GM19023 (cell line): ENCODE measurements around the gene KCNIP1.

ENCODE experiments used
- ATAC-seq: cut with Tn5 transposase; IDR thresholded peaks from one replicate; pipeline ENCODE4 v1.9.1; 2021; ENCODE audit warnings: mild to moderate bottlenecking, moderate library complexity; ENCODE audit not compliant: unreplicated experiment

The KCNIP1 gene

DNA sequence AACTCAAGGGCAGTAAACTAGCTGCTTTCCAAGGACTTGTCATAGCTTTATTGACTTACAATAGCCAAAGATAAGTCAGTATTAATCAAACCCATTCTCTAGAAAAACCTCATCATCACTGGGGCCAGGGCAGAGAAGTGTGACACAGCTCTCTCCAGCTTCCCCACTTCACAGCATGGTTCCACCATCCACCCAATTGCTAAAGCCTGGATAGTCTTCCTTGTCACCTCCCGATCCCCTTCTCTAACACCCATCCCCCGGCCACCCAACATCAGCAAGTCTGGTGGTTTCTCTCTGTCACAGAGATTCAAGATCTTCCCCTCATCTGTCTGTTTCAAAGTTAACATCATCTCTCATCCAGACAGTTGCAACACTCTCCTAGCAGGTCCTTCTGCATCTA lies 191.1 kb downstream of the KCNIP1 start:
- ATAC-seq = no peak

DNA sequence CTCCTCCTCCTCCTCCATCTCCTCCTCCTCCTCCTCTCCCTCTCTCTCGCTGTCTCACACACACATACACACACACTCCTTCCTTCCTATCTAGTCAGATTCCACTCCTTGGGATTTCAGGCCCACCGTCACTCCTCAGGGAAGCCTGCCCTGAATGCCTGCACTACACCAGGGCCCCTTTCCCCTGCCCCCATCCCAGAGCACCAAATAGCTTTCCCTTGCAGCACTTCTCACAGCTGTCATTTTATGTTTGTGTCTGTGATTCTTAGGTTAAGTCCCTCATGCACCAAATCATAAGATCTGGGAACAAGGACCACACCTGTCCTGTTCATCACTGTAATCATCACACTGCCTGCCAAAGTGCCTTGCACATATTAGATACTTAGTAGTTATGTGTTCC lies 193.2 kb downstream of the KCNIP1 start:
- ATAC-seq = no peak

DNA sequence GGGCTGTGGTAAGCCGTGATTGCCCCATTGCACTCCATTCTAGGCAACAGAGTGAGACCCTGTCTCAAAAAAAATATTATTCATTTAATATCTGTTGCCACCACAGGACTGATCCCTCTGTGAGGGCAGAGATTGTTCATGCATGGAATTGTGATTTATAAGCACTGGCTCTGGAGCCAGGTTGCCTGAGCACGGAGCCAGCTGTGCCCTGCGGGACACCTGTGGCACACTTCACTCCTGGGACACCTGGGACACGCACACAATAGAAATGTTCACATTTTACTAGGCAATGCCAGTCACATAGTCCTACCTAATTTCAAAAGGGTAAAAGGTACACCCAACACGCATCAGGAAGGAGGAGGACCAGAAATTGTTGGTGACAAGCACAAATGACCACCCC lies 196.7 kb downstream of the KCNIP1 start:
- no peak for ATAC-seq

DNA sequence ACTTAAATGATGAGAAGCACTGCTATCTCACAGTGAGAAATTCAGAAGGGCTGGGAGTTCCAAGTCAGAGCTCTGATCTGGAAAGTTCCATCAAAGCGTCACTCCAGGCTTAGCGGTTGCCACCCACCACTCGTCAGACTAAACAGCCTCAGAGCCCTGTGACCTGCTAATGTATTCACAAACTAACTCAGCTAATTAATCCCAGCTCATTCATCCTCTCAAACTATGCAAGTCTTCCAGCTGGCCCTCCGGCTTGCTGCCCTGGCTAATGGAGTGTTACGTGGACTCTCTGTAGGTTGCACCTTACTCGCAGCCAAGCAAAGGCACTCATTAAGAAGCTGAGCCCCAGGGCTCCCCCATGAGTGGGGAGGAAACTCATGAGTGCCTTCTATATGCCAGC lies 197.5 kb downstream of the KCNIP1 start:
- ATAC-seq = no peak

DNA sequence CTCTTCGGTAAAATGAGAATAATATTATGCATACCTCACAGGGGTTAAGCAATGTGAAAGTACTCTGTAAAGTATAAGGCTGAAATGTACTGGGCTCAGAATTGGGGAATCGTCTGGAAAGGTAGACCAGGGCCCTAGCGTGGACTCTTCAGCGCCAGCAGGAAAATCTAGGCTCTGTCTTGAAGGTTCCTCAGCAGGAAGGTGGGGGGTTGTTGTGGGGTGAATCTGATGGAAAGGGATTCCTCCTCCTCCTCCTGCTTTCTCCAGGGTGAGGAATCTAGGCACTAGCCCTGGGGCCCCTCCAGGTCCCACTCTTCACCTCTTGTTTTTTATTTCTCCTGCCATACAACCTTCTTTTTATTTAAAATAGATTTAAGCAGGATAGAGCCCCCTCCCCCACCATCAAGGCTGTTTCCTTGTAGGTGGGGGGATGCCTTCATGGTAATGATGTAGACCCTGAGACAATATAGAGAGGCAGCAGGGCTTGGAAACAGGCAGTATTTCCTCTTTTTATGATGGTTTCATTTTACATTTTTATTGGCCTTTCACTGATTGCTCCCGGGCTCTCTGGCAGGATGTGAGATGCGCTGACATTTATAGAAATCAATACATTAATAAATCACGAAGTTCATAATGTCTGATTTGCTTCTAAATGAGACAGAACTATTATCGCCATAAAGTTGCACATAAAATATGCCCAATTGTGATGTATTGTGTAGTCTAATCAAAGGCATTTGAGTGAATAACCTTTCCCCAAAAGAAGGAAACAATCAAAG lies 200.8 kb downstream of the KCNIP1 start:
- no peak for ATAC-seq

DNA sequence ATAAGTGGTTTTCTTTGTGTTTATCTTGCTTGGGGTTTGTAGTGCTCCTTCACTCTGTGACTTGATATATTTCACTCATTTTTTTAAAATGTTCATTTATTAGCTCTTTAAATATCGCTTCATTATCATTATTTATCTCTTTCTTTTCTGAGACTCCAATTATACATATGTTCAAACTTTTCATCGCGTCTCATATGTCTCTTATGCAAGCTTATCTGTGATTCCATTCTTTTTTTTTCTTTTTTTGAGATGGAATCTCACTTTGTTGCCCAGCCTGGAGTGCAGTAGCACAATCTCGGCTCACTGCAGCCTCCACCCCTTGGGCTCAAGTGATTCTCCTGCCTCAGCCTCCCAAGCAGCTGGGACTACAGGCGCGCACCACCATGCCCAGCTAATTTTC lies 205.8 kb downstream of the KCNIP1 start:
- no peak for ATAC-seq

DNA sequence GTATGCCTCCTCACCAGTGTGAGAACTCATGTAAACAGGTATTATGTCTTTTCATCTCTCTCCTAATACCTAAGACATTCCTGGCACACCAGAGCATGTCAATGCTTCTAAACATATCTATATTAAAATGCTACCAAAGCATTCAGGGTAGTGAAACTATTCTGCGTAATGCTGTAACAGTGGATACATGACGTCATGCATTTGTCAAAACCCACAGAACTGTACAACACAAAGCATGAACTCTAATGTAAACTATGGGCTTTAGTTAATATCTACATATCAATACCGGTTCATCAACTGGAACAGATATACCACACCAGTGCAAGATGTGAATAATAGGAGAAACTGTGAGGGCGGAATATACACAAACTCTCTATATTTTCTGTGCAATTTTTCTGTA lies 207.5 kb downstream of the KCNIP1 start:
- ATAC-seq = no peak

DNA sequence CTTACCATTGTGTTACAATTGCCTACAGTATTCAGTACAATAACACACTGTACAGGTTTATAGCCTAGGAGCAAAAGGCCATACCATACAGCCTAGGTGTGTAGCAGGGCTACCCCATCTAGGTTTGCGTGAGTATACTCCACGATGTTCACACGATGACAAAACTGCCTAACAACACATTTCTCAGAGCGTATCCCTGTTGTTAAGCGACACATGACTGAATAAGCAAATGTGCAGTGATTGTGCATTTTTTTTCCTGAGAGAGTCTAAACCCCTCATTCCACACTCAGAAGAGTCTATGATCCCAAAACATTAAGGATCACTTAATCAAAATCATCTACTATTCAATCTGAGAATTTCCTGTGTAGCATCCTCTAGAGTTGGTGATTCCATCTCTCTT lies 211.3 kb downstream of the KCNIP1 start:
- no peak for ATAC-seq

DNA sequence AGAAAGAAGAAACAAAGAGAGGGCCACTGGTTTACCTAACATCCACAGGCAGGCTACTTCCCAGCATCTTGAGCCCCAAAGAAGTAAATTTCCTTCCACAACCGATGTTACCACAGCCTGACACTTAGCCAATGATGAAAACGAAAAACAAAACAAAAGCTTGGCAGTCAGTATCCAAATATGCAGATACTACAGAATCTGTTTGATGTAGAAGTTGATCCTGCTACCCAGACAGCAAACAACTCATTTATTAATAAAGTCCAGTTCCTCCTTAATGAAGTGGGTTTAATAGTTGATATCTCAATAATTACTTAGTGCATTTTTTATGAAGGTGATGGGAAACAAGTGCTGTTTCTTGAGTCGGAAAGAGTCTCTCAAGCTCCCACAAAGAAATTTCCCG lies 212.6 kb downstream of the KCNIP1 start:
- ATAC-seq = no peak

DNA sequence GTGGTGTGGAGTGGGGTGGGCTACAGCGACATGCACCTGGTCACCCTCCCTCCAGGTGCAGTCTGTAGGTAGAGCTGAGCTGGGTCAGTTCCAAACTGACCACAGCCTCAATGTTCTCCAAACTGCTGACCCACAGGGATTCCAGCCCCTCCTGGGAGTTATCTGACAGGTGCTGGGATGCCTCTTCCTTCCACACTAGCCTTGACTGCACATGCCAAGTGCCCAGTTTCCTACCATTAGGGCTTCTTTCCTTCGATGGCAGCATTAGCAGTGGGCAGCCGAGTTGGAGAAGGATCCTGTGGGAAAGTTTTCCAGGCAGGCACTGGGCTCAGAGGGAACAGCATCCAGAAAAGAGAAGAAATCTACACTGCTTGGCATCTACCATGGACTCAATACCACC lies 215.7 kb downstream of the KCNIP1 start:
- ATAC-seq = no peak

DNA sequence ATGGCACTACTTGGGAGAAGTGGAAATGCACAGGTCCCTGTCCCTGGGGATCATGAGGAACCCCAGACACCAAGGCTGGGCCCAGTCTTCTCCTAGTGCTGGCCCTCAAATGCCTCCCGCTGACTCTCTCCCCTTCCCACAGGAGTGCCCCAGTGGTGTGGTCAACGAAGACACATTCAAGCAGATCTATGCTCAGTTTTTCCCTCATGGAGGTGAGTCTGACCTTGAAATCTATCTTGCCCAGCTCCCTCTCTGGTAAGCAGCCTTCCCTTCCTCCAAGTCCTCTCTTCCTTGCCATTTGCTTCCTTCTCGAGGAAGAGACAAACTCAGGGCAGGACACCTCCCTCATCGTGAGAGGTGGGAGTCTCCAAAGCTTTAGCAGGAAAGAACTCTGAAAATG lies 216.4 kb downstream of the KCNIP1 start:
- ATAC-seq = no peak

DNA sequence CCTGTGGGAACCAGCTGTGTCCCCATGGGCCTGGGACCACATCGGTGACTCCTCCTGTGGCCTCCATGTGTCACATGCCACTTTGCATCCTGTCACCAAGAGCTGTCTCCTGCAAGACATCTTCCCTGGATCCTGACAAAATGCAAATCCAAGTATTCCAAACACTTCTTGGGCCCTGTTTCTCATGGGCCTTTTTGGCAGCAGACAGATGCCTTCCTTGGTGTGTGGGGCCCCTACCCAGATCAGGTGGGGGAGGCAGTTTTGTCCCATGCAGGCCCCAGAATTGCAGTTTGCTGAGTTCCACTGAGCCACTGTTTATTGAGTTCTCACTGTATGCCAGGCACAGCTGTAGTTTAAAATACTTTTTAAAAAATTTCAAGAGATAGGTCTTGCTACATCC lies 217.2 kb downstream of the KCNIP1 start:
- no peak for ATAC-seq

DNA sequence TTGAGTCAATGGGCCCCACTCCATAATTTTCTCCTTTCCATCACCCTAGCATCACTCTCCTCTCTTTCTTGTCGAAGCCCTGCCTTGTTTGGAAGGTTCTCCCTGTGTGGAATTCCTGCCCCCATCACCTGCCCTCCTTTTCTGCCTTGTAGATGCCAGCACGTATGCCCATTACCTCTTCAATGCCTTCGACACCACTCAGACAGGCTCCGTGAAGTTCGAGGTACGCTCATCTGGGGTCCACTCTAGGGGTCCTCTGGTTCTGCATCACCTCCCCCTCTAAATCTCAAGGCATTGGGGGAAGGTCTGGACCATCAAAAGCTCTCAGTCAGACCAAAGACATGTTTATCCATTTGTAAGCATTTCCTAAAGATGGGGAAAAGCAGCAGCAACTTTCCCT lies 217.9 kb downstream of the KCNIP1 start:
- no peak for ATAC-seq

DNA sequence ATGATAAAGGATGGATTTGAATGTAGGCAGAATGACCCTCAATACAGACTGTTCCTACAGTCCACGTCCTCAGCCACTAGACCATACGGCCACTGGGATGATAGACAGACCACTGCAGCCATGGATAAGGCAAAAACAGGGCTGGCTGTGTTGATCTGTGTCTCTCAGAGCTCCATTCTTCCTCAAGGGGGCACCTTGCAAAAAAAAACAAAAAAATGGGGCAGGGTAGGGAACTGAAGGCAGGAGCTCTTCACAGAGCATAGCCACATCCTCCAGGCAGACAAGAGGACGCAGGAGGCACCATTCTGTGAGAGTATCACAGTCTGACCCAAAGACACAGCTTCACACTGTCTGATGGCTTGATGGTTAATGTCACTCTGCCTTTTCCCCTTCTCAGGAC lies 218.5 kb downstream of the KCNIP1 start:
- ATAC-seq = no peak

DNA sequence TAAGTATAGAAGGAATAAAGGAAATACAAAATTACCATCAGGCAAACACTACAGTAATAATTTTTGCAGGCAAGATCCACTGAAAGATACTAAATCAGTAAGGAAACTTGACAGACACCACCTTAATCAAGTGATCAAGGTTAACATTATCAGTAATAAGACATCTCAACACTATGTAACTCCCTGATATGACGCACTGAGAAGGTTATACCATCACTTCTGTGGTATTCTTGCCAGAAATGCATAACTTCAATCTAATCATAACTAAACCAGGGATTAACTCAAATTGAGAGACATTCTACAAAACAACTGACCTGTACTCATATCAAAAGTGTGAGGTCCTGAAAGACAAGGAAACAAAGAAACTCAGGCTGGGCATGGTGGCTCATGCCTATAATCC lies 227.2 kb downstream of the KCNIP1 start:
- ATAC-seq = no peak

DNA sequence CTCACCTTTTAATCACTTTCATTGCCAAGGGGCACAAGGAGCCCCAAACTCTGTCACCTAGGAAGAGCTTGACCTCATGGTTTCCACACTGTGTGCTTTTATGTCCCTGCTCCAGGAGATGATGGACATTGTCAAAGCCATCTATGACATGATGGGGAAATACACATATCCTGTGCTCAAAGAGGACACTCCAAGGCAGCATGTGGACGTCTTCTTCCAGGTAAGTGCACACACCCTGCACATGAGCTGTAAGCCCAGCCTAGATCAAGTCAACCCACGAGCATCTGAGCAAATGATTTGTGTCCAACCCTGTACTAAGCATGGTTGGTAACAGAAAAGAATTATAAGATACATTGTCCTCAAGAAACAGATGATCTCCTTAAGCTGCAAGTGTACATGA lies 228.9 kb downstream of the KCNIP1 start:
- ATAC-seq = no peak

DNA sequence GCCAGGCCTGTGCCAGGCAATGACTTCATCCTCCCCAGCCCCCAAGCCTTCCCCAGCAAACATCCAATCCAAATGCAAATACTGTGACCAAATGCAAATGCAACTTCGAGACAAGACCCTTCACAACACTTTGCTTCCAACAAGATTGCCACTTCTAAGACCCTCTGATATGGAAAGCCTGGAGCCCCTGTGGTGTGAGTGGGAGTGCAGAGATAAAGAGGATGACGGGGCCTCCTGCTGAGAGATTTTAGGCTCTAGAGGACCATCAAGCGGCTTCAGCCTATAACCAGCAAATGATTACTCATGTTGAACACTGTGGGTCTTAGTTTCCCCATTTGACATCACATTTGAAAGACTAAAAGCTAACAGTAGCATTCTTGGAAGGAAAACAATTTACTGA lies 233.1 kb downstream of the KCNIP1 start:
- ATAC-seq = no peak

DNA sequence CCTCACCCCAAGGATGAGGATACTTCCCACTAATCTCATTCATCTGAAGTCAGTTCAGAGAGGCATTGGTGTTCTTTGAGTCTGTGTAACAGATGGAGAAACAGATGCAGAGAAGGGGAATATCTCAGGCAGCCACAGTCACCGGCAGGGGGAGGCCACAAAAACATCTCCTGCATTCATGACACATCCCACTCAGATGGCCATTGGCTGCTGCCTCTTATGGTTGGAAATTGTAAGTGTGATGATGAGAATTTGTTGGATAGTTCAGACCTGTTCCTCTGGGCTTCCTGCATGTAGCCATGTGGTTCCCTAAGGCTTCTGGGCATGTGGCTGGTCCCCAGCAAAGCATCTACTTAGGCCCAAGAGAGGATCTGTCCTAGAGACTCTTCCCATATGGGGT lies 233.8 kb downstream of the KCNIP1 start:
- no peak for ATAC-seq

DNA sequence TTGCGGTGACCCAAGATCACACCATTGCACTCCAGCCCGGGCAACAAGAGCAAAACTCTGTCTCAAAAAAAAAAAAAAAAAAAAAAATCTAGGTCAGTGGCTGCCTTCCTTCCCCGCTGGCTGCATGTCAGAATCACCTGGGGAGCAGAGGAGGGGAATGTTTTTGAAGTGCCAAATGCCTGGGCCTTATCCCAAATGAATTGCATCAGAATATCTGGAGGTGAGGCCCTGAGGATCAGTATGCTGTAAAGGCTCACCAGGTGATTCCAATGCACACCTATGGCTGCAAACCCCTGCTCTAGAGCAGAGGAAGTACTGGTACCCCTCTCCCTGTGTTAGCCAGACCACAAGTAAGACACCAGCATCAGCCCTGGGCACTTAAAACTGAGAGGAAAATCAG lies 235.0 kb downstream of the KCNIP1 start:
- ATAC-seq = no peak

DNA sequence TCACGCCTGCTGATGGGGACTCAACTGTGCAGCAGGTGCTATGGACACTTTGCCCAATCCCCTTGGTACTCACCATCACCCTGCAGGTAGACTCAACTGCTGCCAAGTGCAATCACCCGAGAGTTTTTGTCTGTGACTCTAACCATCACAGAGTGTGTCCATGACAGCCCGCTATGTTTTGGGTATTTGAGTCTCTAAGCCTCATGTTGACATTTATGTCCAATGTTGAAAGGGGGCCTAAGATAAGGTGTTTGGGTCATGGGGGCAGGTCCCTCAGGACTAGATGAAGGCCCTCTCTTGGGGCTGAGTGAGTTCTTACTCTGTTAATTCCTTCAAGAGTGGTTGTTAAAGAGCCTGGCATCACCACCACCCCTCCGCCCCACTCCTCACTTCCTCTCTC lies 235.6 kb downstream of the KCNIP1 start:
- ATAC-seq = no peak

DNA sequence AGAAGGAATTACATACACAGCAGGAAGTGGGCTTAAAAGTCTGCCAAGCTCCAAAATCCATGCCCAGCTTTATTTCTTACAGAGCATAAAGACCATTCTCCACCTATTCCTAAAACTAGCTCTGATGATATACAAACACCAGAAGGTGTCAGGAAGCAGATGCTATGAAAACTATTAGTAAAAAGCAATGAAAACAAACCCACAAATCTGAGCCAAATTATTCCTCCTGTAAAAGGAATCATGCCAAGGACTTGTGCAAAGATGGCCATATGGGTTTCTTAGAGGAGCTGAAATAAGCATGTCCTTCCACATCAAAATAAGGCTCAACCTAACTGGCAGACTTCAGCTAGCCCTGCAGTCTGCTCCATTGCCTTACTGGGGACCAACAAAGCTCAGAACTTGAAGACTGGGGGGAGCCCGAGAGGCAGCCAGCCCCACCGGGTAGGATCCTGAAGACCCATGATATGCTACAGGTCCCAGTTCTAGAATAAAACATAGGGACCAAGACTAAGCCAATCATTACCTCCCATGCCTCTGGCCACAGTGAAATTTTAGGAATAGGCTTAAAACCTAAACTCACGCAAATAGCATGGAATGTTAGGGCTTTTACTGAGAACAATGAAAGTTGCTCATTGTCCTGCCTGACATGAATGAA lies 236.9 kb downstream of the KCNIP1 start:
- no peak for ATAC-seq

DNA sequence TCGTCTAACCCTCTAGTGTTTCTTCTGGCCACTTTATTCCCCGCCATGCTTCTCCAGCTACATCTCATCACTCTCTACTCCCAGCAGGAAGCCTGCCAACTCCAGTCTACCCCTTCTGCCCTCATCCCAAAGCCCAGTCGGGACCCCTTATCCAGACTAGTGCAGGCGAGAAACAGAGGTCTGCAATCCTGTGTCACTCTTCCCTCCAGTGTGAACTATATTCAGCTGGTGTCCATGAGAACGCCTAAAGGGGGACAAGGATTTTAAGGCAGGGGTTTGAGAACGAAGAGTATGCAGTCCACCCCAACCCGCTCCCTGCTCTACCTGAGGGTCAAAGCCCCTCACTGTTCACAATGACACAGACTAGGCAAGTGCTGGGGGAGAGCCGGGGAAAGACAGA lies 238.0 kb downstream of the KCNIP1 start:
- ATAC-seq = no peak

DNA sequence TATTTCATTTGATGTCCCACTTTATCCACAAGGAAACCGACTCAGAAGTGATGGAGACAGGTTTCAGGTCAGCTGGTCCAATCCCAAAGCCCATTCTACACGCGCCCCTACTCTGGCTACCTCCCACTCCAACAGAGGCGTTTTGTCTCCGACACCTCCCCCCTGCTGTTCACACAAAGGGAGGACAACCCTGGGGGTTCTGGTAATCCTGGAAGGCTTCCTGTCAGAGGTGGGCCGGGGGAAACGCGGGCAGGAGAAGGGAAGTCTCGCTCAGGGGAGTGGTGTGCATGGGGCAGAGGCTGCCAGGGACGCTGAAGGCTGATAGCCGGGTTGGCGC lies 240.0 kb downstream of the KCNIP1 start:
- ATAC-seq = no peak
